Stimulated activated naive CD4-positive, alpha-beta T cell treated with Interleukin-2 at 50 U/mL for 16 hours (primary cell): ENCODE measurements around the gene MSL1.

ENCODE experiments used
- DNase-seq: peaks from one replicate; lab custom pipeline; 2025; lab: John Stamatoyannopoulos, UW

The MSL1 gene

DNA sequence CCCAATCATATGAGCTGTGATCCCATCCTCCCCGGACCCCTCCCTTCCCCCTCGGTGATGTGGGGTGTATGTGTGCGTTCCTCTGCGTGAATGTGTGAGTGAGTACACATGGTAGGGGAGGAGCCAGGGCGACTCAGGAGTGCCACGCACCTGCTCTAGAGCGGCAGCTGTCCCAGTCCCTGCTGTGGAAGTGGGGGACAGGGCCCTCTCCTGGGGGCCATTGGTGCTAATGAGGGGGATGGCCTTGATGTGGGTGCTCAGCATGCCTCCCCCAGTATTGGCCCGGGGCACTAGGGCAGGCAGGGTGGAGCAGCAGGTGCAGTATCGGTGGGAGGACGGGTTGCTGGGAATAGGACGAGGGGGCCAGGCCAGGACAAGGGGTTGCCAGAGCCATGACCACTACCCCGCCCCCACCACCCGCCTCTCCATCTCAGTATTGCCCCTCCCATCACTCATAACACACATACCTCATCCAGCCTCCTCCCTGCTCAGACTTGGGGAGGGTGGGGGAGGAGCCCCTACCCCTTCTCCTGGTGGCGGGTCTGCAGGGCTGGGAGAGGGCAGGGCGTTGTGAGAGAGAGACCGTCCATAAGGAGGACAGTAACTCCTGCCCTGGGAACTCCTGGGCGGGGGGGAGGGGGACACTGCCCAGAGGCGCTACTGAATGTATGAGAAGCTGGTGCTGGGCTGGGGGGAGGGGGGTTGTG lies 29.9 kb upstream of the MSL1 start:
- no peak for DNase-seq

DNA sequence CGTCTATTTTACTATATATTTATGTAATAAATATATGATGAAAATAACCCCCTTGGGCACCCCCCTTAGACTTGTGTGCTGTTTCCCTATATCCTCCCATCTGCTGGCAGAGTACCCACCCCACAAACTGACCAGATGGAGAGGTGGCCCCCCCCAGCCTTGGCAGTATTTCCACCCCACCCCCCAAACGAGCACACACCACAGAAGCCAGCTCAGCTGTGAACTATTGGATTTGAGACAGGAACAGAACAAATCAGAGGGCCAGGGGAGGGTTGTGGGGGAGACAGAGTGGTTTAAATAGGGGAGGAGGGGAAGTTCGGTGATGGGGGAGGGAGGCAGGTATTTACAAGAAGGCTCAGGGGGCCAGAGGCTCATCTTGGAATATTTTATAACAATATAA lies 29.2 kb upstream of the MSL1 start:
- DNase-seq, result no peak

DNA sequence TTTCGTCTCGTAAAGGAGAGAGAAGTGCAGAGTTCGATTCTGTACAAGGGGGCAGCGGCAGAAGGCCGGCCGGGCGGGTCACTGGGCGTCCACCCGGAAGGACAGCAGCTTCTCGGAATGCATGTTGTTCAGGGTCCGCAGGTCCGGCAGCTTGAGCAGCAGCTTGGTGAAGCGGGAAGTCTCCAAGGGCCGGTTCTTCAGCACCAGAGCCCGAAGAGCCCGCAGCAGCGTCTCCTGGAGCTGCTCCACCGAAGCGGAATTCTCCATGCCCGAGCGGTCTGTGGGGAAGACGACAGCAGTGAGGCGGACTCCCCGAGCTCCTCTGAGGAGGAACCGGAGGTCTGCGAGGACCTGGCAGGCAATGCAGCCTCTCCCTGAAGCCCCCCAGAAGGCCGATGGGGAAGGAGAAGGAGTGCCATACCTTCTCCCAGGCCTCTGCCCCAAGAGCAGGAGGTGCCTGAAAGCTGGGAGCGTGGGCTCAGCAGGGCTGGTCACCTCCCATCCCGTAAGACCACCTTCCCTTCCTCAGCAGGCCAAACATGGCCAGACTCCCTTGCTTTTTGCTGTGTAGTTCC lies 28.7 kb upstream of the MSL1 start:
- no peak for DNase-seq

DNA sequence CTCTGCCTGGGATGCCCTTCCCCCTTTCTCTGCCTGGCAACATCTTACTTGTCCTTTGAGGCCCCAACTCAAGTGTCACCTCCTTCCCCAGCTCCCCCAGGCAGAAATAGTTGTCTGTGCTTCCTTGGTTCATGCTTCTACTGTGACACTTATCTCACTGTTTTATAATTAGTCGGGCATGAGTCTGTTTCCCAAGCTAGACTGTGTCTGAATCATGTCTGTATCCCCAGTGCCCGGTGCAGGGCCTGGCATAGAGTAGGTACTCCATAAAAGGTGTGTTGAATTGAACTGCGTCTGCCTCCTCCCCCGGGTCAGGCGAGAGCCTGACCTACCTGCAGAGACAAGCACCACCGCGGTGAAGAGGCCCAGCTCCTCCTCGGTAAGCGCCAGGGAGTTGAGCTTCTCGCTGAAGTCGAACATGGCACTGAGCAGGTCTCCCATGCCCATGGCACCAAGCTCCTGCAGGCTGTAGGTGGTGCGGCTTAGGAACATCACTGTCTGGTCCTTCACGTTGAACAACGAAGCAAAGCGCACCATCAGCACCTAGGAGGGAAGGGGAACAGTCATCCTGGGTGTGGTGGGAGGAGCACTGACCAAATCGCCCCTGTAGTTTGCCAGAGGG lies 28.1 kb upstream of the MSL1 start:
- no peak for DNase-seq

DNA sequence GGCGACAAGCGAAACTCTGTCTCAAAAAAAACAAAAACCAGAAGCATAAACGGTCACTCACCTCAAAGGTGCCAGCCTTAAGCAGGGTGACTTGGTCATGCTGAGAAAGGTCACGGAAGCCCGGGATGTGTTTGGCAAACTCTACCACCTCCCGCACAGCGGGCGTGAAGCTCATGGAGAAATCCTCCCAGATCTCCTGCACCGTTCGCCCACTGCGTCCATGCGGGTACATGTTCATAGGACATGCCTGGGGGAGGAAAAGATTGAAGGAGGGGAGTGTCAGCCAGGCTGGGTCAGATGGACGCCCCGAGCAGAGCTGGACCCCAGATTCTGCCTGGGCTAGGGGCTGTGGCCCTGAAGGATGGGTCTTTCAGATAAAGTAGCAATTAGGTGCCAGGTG lies 26.9 kb upstream of the MSL1 start:
- no peak for DNase-seq

DNA sequence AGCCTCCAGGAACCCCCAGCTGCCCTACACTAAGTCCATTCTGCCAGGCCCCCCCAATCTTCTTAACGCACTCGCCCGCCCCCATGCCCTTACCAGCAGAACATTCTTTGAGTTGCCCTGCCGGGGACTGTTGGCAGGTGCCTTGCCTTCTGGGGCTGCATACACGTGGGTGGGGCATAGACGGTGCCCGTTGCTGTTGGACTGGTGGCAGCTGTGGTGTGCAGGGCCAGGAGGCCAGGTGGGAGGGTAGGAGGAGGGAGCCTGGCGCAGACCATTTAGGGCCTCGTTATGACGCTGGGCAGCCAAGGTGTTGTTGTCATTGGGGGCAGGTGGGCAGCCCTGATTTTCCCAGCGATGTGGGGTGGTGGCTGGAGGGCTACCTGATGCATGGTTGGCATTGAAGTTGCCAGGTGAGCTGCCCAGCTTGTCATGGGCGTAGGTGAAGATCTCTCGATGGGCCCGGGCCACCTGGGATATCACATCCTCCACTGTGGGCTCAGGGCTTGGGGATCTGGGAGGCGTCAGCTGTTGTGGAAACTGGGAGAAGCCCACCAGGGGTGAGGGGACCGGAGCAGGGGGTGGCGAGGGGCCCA lies 26.3 kb upstream of the MSL1 start:
- DNase-seq, result no peak

DNA sequence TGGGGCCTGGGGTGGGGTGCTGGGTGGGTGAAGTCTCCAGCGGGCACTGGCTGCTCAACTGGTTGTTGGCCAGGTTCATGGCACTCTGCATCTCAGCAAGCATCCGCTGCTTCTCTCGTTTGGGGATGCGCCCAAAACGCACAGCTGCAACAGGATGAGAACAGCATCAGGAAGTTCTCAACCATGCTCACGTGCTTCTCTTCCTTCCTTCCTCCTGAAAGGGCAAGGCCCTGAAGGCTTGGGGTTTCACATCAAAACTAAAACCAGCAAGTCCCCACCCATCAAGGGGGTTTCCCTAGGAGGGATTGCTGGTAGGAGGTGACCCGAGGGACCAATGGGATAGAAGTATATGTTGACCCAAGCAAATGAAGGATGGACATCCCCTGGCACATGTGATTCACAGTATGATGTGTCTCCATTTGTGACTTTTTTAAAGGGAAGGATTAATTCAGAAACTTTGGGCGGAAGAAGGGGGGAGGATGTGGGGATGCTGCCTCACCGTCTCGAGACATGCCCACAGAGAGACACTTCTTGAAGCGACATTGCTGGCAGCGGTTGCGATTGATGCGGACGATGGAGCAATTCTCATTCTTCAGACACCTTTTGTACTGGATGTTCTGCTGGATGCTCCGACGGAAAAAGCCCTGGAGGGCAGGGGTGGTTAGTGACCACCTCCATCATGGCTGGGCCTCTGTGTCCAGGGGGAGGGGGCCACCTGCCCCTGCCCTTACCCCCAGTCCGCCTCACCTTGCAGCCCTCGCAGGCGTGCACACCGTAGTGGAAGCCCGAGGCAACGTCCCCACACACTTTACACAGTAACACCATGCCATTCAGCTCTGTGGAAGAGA lies 25.6 kb upstream of the MSL1 start:
- peak; percentile 80 for DNase-seq

DNA sequence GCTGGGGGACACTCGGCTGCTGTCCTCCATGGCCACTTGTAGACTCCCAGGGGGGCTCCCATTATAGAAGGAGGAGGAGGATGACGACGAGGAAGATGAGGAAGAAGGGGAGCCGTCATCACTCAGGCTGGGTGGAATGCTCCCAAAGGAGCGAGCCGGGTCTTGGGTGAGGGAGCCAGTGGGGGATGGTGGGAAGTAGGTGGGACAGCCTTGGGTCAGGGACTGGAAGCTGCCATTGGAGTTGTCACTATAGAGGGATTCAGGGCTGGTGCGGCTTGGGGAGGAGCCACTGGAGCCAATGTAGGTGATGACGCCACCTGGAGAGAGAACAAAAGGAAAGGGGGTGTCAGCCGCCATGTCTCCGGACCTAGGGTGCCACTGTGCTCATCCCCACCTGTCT lies 24.7 kb upstream of the MSL1 start:
- no peak for DNase-seq

DNA sequence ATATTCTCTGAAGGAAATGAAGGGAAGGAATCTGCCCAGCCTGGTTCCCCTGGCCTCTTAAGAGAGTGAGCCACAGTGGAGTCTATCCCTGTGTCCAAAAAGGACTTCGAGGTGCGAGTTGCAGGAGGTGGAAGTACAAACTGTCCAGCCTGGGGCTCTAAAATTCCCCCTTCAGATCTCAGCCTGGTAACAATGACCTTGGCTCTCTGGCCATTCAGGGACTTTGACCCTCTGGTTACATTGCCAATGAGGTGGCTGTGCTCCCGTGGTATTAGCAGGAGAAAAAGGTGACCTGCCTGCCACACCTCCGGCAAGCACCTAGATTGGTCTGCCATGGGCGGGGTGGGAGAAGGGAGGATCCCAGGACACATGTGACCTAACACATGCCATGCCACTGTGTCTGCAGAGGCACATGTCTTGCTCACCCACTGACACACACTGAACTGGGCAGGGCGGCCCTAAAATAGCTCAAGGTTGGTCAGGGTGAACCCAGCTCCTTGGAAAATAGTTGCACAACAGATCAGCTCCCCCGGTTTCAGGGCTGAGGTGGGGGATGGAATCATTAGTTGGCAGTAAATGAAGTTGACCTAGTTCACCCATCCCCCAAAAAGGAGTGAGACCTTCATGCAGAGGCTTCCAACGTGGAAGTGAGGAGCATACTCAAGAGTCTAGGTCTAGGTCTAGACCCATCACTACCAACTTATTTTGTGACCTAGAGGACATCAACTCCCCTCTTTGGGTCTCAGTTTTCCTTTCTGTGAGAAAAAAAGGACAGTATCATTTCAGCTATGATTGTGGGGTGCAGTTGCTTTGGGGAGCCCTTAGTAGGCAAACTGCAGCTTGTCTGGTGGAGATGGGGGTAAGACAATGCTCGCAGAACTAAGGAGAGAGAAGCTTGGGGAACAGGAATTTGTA lies 23.6 kb upstream of the MSL1 start:
- DNase-seq, result no peak

DNA sequence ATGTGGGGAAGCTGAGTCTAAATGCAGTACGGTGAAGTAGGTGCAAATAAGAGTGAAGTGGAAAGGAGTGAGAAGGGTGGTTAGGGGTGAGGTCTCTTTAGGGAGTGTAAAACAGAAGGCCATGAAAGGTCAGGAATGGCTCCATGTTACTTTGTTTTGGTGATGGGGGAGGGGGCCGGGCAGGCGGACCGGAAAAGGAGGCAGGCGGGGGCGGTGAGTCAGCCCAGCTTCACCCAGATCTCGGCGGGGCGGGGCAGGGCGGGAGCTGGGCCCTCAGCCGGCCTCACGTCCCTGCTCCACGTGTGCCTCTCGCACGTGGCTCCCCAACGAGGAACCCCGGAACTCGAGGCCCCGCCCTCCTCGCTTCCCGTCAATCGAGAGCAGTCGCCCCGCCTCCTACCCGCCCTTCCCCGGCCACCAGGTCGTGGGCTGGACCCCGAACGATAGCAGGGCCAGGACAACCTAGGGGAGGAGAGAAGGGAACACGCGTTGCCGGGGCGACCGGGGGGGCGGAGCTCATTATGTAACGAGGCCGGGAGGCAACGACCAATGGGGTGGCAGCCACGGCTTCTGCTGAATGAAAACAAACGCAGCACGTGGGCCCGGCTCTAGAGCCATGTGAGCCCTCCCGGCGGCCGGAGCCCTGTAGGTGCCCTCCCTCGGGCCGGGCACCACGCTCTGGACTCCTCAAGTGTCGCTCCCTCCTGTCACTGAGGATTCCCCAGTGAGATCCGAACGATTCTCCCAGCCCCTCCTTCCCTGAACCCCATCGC lies 22.7 kb upstream of the MSL1 start:
- peak; percentile 100 for DNase-seq

DNA sequence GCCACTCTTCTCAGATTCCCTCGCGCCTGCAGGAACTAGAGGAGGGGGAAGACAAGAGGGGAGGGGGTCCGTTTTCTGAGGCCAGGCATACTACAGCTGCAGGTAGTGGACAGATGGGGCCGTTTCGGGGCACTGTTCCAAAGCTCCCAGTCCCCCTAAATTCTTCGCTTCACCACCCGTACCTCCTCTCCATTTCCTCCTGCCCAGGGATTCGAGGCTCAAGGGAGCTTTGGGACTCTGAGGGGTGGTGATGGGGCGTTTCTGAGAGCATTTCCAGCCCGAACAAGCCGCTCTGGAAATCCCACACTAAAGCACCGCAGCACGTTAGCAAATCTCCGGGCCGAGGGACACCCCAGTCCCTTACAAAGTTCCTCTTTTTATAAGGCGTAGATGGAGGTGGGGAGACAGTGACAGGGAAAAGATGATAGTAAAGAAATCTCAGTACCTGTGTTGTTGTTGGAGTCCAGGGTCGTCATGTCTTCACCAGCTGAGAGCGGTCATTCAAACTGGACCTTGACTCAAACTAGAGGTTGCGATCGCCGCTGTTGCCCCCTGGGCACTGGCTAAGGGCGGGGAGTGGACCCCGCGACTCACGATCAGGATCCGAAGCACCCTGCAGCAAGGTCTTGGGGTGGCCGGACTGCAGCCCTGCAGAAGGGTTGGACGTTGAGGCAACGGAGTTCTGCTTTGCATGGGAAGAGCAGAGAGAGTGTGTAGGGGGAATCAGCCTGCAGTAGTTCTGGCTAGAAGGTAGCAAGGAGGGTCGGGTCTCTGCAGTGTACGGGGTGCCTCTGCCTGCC lies 22.0 kb upstream of the MSL1 start:
- DNase-seq, result no peak

DNA sequence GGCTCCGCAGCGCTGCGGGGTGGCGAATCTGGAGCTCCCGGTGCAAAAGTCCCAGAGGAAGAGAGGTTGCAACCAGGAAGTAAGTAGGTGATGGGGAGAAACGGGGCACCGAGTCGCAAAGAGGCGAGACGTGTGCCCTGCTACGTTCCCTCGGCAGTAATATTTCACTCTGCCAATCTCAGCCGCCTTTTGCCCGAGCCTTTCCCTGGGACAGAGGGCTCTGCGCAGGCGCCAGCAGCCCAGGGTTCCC lies 21.4 kb upstream of the MSL1 start, which contains the start of gene NR1D1:
Gene NR1D1 (minus strand): TSS at position 171 of the 250 bp plus-strand sequence. CDS start 495 bp downstream, outside the sequence.
- no peak for DNase-seq

DNA sequence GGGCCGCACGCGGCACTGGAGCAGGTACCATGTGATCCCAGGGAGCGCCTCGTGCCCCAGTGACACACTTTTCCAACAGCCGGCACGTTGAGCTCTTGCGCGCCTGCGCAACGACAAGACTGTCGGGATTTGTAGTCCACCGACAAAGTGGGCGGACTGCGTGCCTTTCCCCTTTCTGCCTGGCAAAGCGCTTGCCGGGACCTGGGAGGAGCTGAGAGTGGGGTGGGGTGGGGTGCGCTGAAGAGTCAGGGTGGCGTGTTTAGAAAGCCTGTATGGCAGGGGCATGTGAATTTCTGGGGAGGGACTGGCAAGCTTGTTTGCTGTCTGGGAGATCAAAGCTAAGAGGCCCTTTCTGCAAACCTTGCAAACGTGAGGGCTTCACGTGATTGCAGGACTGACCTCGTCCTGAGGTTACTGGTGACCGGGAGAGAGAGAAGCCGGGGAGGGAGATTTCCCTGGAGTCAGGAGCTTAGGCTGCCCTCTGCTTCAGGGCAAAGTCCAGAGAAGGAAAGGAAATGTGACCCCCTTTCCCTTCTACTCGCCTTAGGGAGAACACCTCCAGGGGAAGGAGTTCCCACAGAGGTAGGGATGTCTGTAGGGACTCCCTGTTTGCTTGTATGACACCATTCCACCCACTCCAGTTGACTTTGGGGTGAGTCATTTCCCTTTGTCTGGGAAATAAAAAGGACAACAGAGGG lies 21.0 kb upstream of the MSL1 start:
- peak; percentile 90 for DNase-seq

DNA sequence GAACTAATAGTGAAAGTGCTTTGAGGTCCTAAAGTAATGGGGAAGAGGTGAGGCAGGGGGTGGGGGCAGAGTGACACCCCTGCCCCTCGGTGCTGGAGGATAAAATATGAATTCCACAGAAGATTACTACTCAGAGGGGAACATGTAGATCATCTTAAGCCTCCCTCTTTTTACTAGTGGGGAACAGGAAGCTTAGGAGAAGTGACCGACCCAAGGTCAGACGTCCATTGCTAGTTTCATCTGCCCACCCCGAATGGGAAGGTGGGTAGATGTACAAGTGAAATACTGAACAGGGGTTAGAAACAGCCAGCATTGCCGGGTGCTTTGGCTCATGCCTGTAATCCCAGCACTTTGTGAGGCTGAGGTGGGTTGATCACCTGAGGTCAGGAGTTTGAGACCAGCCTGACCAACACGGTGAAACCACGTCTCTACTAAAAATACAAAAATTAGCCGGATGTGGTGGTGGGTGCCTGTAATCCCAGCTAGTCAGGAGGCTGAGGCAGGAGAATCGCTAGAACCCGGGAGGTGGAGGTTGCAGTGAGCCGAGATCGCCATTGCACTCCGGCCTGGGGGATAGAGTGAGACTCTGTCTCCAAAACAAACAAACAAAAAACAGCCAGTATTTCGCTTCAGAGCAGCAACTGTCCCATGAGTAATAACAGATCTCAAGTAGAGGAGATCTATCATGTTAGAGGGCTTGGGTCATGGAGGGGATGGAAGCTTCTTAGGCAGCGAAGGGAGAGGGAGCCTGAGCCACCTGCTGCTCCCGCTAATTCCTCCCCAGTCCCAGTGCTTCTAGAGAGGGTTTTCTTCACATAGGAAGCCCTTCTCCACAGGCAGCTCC lies 20.2 kb upstream of the MSL1 start:
- no peak for DNase-seq

DNA sequence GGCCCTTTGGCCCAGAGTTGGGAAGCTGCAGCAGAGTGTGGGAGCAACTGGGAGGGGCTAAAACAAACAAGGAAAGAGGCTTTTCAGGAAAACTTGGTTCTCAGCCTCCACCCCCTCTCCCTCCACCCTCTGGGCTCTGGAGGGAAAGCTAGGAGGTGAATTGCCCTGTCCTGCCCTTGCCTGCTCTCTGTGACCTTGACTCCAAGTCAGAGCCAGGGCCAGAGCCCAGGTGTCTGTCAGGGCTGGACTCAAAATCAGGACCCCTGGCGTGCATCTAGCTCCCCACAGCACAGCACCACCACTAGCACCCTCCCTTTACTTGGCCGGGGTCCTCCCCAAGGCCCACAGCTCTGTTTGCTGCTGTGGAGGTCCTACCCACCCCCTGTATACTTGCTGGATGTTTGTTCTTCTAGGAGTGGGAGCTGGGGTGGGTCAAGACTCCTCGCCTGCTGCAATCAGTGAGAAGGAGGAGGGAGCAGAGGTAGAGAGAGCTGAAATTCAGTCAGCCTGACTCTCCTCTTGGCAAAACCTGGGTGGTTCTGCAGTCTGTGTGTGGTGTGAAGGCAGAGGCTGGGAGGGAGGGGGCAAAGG lies 18.6 kb upstream of the MSL1 start:
- no peak for DNase-seq

DNA sequence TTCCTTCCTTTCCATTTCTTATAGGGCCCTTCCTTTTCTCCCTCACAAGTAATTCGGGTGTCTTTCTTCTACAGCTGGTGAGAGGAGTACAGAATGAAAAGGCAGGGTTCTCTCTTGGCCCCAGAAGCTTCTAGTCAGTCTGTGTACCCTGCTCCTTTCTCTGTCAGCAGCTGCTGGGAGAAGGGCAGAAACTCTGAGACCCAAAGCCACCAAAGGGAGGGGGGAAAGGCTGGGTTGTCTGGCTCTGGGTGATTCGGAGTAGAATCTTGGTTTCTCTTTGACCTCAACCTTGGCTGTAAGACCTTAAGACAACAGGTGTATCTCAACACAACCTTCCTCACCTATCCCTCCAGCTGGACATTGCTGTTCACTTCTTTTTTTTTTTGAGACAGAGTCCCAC lies 18.1 kb upstream of the MSL1 start:
- no peak for DNase-seq

DNA sequence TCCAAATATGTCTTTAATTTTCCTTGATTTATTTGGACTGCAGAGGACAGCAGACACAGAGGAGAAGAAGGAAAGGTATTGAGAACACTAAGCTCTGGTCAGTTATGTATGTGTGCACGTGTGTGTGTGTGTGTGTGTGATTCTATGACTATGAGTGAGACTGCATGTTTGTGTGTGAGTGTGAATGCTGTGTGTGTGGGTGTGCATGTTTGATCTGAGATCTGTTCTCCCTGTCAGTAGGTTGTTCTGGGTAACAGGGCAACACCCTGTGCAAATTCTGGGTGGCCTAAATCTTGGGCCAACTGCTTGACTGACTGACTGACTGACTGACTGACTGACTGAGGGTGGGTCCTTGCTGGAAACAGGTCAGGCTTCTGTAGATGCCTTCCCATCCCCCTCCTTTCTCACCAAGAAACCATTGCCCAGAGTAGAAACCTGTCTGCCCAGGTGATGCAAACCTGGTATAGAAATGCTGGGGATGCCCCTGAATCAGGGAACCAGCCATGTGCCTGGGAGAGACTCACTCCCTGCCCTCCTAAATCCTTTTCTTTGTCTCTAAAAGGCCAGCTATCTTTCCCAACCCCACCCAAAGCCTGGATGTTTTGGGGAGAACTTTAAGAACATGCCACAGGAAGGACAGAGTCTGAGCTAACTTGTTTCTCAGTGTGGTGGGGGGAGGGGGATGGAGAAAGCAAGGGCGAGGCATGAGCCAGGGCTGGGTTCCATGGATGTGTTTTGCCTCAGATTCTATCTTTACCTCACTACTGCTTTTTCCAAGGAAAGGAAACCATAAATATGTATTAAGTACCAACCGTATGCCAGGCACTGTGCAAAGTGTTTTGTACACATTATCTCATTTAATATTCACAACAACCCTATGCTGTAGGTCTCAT lies 16.9 kb upstream of the MSL1 start:
- DNase-seq, result peak; percentile 19
